Fibroblast of skin of left biceps (primary cell): ENCODE measurements around the gene OR5AU1.
A peak's percentile ranks its signal among the peaks of the same experiment; 100 is the strongest.

Experiments used
- DNase-seq, 2 experiments: peaks; one replicate each; pipeline ENCODE4 v3.0.0-alpha.2; 2013; ENCODE audit warnings: low read depth in 2 of 2

OR5AU1 gene

DNA sequence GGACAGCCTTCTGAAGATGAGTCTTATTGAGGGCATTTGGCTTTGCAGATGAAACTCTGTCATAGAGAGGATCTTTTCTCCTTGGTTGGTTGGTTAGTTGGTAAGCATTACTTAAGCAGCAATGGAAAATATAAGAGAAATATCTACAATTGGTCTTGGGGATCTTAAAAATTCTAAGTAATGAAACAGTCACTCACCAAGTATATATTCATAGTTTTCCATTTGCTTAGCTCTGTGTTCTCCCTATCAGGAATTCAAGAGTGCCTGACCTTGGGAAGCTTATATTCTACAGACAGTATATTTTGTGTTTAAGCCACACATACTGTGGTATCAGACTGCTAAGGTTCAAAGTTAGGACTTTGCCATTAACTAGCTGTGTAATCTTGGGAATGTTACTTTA, at the start of gene OR5AU1:
Gene OR5AU1 (minus strand): TSS at position 101 of the 400 bp plus-strand sequence. CDS start 191 bp downstream, outside the sequence.
- no peak for DNase-seq

DNA sequence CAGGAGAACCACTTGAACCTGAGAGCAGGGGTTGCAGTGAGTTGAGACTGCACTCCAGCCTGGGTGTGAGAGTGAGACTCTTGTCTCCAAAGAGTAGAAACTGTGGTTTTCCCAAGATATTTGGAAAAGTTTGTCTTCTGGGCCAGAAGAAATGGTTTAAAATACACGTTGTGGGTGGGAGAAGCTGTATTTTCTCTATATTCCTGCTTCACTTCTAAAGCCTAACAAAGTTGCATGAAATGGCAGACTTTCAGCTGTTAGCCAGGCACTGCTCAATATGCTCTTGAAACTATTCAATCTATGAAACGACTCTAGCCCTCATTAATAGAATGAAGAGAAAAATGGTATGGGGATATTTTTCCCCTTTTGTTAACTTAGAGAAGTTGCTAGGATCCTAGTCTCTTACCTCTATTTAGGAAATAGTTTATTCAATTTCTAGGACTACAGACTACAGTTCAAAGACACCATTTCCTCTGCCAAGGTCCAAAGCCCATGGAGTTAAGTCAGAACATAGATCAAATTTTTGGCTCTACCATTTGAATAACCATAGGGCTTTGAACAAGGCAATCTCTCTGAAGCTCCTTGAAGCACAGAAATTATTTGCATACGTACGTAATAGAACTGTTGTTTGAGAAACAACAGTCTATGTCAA, 49.3 kb upstream of the OR5AU1 start:
- DNase-seq = no peak

DNA sequence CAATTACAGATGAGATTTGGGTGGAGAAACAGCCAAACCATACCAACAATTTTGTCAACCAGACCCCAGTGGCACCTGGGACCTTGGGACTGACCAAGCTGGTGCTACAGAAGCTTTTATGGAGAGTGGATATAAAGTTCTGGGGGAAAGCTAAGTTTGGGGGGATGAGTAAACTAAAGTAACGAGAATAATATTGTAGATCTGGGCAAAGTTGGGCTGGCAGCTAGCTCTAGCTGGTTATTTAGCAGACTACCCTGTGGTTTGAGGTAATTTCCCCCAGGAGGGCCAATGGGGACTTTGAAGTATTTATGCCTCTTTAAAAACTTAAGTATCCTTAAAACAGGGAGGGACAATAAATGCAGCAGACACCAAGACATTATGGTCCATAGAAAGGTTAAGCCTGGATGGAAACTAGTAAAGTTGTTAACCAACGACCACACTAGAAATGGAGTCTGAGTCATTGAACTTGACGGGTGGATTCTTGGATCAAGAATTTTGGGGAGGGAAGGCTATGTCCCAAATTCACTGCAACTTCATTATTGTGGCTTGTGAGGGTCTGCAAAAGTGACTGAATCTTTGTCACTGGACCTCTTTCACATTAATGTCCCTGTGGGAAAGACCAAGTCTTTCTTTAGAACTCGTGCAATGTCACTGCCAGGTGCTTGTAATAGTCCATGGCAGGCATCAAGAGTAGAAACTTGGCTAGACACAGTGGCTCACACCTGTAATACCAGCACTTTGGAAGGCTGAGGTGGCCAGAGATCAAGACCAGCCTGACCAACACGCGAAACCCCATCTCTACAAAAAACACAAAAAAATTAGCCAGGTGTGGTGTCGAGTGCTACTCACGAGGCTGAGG, 48.5 kb upstream of the OR5AU1 start:
- DNase-seq = no peak

DNA sequence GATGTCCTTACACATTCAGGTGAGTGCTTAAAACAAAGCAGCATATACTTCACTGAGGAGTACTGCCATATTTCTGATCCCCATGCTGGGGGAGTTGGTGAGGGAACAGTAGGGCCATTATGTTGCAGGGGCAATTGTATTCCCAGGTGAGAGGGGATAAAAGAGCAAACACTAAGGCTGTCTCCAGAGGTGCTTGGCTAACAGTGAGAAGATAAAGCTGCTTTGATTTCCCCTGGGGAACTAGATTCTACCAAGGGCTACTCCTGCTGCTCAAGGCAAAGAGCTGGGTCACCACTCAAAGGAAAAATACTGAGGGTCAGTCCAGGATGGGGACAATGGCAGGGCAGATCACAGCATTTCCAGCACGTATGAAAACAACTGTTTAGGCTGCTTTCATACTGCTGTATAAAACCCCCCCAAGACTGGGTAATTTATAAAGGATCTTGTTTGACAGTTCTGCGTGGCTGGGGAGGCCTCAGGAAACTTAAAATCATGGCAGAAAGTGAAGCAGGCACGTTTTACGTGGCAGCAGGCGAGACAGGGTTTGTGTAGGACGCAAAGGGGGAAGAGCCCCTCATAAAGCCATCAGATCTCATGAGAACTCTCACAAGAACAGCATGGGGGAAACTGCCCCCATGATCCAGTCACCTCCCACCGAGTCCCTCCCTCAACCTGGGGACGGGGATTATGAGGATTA, 47.8 kb upstream of the OR5AU1 start:
- DNase-seq = no peak

DNA sequence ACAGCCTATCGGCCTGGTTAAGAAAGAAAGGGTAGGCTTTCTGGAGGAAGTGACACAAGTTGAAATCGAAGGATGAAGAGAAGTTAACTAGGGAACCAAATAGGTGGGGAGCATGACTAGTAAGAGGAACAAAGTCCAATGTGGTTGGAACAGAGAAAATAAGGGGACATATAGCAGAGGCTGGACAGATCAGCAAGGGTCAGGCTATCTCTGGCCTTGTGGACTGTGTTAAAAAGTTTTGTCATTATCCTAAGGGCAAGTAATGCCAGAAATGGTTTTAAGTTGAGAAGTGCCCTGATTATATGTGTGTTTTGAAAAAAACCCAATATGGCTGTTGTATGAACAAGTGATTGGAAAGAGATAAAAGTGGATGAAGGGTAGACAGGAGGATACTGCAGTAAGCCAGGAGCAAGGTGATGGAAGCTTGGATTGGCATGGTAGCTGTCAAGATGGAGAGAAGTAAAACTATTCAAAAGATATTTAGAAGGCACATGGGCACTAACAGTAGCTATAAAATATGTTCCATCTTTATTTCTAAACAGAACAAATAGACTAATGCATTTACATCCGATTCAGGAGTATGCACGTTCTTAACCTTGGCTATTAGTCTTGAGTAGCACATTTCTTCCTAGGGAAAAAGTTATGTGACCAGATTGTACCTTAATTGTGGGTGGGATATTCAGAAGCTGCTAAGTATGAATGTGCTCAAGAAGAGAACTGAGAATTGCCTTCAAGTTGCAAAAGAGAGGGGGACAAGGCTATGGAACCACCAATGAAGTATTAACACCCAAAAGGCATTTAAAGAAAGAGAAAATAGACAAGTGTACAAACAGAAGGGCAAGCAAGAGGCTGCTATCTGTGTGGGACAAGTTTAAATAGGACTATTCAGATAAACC, 46.8 kb upstream of the OR5AU1 start:
- DNase-seq = no peak

DNA sequence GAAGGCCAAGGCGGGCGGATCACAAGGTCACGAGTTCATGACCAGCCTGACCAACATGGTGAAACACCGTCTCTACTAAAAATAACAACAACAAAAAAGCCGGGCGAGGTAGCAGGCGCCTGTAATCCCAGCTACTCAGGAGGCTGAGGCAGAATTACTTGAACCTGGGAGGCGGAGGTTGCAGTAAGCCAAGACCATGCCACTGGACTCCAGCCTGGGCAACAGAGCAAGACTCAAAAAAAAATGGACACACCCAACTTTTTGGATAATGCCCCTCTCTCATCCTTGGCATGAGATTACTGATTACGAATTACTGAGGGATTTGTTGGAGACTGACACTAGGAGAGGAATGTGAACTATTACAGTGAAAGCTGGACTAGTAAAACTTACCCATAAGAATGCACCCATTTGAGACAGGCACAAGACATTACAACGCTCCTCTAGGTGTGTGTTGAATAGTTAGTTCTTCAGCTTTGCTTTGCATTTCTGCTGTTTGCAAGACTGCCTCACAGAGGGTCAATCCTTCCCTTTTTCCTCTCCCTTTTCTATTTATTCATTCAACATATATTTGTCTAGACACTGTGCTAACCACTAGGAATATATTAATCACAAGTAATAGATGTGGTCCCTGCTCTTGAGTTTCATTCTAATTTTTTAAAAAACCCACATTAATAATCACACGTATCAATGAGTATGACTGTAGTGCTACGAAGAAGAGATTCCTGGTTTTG, 46.0 kb upstream of the OR5AU1 start:
- no peak for DNase-seq

DNA sequence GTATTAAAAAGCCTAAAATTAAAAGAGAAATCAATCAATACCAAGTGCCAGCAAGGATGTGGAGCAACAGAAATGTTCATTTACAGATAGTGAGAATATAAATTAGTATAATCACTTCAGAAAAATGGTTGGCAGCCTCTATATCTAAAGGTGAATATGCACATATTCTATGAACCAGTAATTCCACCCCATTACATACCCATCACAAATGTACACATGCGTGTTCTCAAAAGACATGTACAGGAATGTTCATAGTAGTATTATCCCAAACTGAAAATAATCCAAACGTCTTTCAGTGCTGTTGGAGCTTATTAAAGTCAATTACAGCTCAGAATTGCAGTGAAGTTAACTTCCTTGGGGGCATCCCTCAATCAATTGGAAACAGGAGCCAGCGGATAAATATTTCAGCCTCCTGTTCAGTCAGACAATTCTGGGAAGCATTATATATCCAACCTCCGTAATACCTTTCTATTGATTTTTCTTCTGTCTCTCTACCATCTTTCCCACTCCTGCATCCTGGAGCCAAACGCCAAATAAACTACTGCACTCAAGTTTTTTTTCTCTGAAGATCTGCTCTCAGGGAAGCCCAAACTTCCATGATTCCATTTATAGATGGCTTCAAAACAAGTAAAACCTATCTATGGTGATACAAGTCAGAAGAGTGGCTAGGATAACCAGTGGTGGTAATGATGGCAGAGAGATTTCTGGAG, 45.0 kb upstream of the OR5AU1 start:
- no peak for DNase-seq

DNA sequence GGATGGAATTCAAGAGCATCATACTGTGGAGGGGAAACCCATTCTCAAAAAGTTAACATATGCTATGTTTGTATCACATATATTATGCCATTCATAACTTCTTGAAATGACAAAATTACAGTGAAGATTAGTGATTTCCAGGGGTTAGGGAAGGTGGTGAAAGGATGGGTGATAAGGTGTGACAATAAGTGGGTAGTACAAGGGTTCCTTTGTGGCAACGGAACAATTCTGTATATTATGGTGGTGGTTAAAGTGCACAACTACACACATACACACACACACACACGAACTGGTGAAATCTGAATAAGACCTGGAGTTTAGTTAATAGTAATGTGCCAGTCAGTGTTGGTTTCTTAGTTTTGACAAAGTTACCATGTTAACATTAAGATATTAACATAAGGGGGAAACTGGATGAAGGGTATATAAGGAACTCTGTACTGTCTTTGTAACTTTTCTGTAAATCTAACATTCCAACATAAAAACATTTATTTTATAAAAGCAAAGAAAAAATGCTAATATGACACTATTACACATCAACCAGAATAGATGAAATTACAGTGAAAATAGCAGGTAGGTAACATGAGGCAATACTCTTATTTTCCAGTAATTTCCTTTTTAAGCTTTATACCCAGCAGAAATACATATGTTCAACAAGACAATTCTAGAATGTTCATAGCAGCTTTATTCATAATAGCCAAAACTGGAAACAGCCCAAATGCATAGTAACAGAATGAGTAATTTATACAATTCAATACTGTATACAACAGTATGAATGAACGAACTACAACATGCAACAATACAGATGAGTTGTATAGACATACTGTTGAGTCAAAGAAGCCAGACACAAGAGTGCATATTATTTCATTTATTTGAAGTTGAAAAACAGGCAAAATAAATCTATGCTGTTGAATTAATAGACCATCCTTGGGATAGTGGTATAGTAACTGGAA, 44.0 kb upstream of the OR5AU1 start:
- peak in 1 of 2 experiments; percentile 19 for DNase-seq

DNA sequence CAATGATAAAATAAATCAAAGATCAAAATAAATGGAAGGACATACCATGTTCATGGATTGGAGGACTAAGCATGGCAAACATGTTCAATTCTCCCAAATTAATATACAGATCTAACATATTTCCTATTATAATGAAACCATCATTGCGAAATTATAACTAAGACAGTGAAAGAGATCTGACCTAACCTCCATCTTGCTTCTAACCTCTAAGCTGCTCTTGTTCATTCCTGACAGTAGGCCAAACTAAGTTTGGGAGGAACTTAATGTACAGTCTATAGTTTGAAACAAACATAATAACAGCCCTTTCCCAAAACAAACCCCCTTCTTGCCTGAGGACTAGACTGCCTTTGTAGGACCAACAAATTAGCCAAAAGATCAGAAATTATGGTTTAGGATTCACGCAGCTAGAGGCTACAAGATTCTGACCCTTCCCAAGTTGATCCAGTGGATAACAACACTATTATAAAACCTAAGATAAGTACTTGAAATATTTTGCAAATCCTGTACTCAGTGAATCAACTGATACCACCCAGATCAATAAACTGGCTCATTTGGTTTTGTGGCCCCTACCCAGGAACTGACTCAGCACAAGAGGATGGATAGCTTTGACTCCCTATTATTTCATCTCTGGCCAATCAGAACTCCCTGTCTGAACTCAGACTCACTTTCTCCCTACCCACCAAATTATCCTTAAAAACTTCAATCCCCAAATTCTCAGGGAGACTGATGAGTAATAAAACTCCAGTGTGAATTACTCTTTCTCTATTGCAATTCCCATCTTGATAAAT, 41.7 kb upstream of the OR5AU1 start:
- no peak for DNase-seq

DNA sequence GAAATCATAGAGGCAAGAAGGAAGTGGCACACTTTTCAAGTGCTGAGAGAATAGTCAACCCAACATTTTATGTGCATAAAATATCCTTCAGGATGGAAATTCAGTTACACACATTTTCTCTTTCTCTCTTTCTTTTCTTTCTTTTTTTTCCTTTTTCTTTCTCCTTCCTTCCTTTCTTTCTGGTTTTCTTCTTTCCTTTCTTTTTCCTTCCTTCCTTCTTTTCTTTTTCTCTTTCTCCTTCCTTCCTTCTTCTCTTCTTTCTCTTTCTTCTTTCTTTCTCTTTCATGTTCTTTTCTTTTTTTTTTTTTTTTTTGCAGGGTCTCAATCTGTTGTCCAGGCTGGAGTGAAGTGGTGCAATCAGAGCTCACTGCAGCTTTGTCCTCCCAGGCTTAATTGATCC, 38.7 kb upstream of the OR5AU1 start:
- no peak for DNase-seq

DNA sequence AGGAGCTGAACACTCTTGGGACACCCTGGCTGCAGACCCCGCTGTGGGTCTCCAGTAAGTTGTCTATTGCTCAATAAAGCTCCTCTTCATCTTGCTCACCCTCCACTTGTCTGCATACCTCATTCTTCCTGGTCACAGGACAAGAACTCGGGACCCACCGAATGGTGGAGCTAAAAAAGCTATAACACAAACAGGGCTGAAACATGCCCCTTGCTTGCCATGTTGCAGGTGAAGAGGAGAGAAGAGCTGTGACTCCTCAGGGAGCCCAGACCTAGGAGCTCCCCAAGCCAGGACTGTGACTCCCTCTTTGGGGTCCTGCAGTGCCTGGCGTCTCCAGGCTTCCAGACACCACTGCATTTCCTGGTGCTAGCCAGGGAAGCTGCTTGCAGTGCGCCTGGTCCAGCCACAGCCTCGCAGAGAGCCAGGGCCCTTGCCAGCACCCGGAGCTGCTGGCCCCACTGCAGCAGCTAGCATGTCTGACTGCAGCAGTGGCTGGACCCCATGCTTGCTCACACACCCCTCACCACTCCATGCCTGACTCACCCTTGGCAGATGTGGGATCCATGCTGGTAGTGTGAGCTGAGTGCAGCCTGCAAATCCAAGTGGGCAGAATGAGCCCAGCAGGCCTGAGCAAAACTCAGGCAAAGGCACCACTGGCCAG, 37.1 kb upstream of the OR5AU1 start:
- DNase-seq = no peak

DNA sequence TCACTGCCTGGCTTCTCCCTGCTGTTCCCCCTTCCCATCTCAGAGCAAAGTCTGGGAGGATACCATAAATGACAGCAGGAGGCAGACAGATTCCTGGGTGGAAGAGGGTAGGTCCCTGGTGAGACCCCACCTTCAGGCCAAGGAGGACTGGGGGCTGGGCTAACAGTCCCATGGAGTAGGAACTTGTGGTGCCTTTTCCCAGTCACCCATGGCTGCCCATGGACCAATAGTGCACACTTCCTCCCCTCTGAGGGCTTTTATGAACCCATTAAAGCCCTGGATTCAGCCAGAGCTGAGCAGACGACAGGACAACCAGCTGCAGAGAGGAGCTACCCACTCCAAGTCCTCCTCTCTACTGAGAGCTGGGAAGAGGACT, 36.6 kb upstream of the OR5AU1 start:
- DNase-seq = no peak

DNA sequence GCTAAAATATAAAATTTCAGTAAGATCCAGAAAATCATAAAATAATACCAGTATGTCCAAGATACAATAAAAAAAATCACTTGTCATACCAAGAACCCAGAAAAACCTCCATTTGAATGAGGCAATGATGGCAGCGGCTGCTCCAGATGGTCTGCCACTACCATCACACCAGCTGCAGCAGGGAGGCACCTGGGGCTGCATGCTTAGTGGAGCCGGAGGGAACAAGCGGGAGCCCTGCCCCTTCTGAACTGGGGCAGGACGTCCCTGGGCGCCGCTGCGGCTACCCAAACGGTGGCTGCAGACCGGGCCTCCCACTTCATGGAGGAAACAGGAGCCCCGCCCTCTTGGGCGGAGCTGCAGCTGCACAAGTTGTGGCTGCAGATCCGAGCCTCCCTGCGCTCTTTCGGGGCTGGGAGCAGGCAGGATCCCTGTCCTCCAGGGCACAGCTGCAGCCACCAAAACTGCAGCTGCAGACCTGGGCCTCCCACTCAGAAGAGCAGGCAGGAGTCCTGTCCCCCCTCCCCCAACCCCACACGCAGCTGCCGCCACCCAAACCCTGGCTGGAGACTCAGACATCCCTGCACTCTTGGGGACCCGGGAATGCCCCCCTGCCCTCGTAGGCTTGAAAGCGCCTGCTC, 36.1 kb upstream of the OR5AU1 start:
- no peak for DNase-seq

DNA sequence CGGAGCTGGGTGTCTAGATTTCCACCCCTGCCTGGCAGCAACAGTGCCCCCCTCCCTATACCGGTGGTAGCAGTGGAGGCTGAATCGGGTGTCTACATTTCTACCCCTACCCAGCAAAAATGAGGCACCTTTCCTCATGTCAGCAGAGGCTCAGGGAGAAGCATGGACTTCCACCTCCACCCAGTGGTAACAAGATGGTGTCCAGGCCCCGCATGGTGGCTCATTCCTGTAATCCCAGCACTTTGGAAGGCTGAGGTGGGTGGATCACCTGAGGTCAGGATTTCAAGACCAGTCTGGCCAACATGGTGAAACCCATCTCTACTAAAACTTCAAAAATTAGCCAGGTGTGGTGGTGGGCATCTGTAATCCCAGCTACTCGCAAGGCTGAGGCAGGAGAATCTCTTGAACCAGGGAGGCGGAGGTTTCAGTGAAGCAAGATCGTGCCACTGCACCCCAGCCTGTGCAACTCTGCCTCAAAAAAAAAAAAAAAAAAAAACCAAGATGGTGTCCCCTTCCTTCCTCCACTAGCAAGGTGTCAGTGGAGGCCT, 35.5 kb upstream of the OR5AU1 start:
- DNase-seq = no peak

DNA sequence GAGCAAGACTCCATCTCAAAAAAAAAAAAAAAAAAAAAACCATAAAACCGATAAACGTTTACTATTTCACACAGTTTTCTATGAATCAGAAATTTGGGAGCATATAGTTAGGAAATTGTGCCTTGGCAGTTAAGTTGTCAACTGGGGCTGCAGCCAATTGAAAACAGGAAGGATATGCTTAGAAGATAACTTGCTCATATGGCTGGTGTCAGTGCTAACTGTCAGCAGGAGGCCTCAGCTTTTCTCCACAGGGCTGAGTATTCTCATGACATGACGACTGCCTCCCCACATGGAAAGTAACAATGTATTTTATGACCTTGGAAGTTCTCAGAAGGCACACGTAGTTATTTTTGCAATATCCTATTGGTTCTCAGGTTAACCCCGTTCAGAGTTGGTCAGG, 29.6 kb upstream of the OR5AU1 start:
- DNase-seq = no peak

DNA sequence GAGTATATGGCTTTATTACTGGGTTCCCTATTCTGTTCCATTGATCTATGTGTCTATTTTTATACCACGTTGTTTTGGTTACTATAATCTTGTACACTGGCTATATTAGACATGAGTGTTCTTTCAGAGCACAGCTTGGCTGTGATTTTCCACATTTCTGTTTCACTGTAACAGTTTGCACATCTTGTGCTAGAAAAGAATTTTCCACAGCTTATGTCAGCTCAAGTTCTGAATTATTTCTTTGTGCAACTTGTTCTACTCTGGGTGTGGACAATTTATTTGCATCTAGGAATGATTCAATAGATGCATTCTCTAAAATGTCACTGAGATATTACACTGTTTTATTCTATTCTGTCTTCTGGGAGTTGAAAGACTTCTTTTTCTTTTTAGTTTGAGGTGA, 28.4 kb upstream of the OR5AU1 start:
- no peak for DNase-seq

DNA sequence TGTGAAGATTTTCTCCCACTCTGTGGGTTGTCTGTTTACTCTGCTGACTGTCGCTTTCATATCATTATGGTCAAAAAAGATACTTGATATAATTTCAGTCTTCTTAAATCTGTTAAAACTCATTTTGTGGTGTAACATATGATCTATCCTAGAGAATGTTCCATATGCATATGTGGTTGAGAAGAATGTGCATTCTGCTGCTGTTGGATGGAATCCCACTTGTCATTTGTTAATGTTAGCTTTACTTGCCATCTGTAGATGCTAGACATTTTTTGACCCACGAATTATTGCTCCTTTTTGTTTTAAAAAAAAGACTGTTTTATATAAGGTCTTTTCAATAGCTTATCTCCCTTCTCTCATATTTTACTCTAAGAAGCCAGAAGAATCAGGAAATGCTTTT, 26.3 kb upstream of the OR5AU1 start:
- no peak for DNase-seq
